KMS-11 (cell line): ENCODE measurements around the gene TCEAL7.
"Not testable (repeated sequence)": the region's sequence is repeated elsewhere in the genome, so short reads cannot be mapped to it uniquely, and the experiment has no call there.

Experiments used
- H2AFZ ChIP-seq: fragments of 200-600 bp; sonication (generic); 2 replicates; pipeline ENCODE4 v1.6.1; 2016; ENCODE audit warnings: antibody characterized with exemption, mixed run types, low read depth
- H3K27ac ChIP-seq: fragments of 200-600 bp; sonication (generic); 2 replicates; pipeline ENCODE4 v1.6.1; 2016; ENCODE audit warnings: mild to moderate bottlenecking, mixed run types
- H3K27me3 ChIP-seq: fragments of 200-600 bp; sonication (generic); 2 replicates; pipeline ENCODE4 v1.6.1; 2017; ENCODE audit warnings: mild to moderate bottlenecking, low read depth, mixed run types, moderate library complexity; ENCODE audit not compliant: insufficient read depth
- H3K36me3 ChIP-seq: fragments of 200-600 bp; sonication (generic); 2 replicates; pipeline ENCODE4 v1.6.1; 2017; ENCODE audit warnings: mild to moderate bottlenecking, mixed run types; ENCODE audit not compliant: insufficient read depth
- H3K4me1 ChIP-seq: fragments of 200-600 bp; sonication (generic); 2 replicates; pipeline ENCODE4 v1.6.1; 2016; ENCODE audit warnings: mild to moderate bottlenecking, low read depth, mixed run types; ENCODE audit not compliant: poor library complexity, severe bottlenecking
- H3K4me2 ChIP-seq: fragments of 200-600 bp; sonication (generic); 2 replicates; pipeline ENCODE4 v1.7.0; 2016; ENCODE audit warnings: mild to moderate bottlenecking, mixed run types
- H3K4me3 ChIP-seq: fragments of 200-600 bp; sonication (generic); IDR thresholded peaks from 2 replicates; pipeline ENCODE4 v1.6.1; 2017; ENCODE audit warnings: low read depth, low read length, mixed read lengths; ENCODE audit not compliant: insufficient read depth
- H3K79me2 ChIP-seq: fragments of 200-600 bp; sonication (generic); 2 replicates; pipeline ENCODE4 v1.6.1; 2016; ENCODE audit warnings: low read depth, mixed run types; ENCODE audit not compliant: insufficient read depth
- H3K9ac ChIP-seq: fragments of 200-600 bp; sonication (generic); 2 replicates; pipeline ENCODE4 v1.6.1; 2016; ENCODE audit warnings: mild to moderate bottlenecking, mixed run types
- H4K20me1 ChIP-seq: fragments of 200-600 bp; sonication (generic); 2 replicates; pipeline ENCODE4 v1.6.1; 2016; ENCODE audit warnings: mild to moderate bottlenecking, mixed run types; ENCODE audit not compliant: insufficient read depth
- CTCF ChIP-seq: fragments of 200-600 bp; sonication (generic); conservative IDR thresholded peaks from 2 replicates; pipeline ENCODE4 v1.6.1; 2017; ENCODE audit warnings: low read depth, mild to moderate bottlenecking, antibody characterized with exemption, low read length, moderate library complexity, mixed read lengths

Gene TCEAL7

GRCh38 chrX:103356858-103357257 is 26.8 kb downstream of the TCEAL7 start:
- Histone ChIP-seq H3K27me3 (no peaks in the 10 kb centered on the region), H2AFZ (no peak overlapping the region), H3K36me3 (no peaks in the 10 kb centered on the region), H3K9ac (no peak overlapping the region), H3K4me2 (no peak overlapping the region), H3K4me3 (no peak overlapping the region), H4K20me1 (no peaks in the 10 kb centered on the region), H3K27ac (no peak overlapping the region), H3K4me1 (no peaks in the 10 kb centered on the region), H3K79me2 (no peaks in the 10 kb centered on the region)
- no peak for TF ChIP-seq CTCF

- no peaks in the 10 kb centered on the region for H3K27me3 ChIP-seq
- H3K79me2 ChIP-seq = no peaks in the 10 kb centered on the region
- no peak overlapping the region for H3K9ac ChIP-seq
- H4K20me1 ChIP-seq = no peaks in the 10 kb centered on the region
- H3K4me1 ChIP-seq = no peaks in the 10 kb centered on the region
- no peak for TF ChIP-seq CTCF
- no peaks in the 10 kb centered on the region for H3K36me3 ChIP-seq
- no peak overlapping the region for H2AFZ ChIP-seq
- H3K4me2 ChIP-seq = no peak overlapping the region
- no peak overlapping the region for H3K4me3 ChIP-seq
- H3K27ac ChIP-seq = no peak overlapping the region
These were observed 27.8 kb downstream of the TCEAL7 start for GRCh38 chrX:103357871-103358270.

- H3K79me2 ChIP-seq, H3K9ac ChIP-seq, H3K27me3 ChIP-seq, H3K4me1 ChIP-seq, H3K4me3 ChIP-seq, H3K27ac ChIP-seq, H4K20me1 ChIP-seq, H3K4me2 ChIP-seq, H3K36me3 ChIP-seq, H2AFZ ChIP-seq: not testable (repeated sequence)
These were observed 29.6 kb downstream of the TCEAL7 start for GRCh38 chrX:103359605-103360004.

GRCh38 chrX:103360092-103360491 is 30.1 kb downstream of the TCEAL7 start:
- no peak for TF ChIP-seq CTCF
- H3K27ac ChIP-seq = no peak overlapping the region
- no peak overlapping the region for H3K4me3 ChIP-seq
- H3K9ac ChIP-seq = no peak overlapping the region
- H3K27me3 ChIP-seq = no peaks in the 10 kb centered on the region
- H4K20me1 ChIP-seq = no peaks in the 10 kb centered on the region
- H2AFZ ChIP-seq = no peak overlapping the region
- no peaks in the 10 kb centered on the region for H3K4me1 ChIP-seq
- H3K36me3 ChIP-seq = no peaks in the 10 kb centered on the region
- H3K79me2 ChIP-seq = no peaks in the 10 kb centered on the region
- no peak overlapping the region for H3K4me2 ChIP-seq

GRCh38 chrX:103360916-103361315 is 30.9 kb downstream of the TCEAL7 start:
- no peak overlapping the region for H3K9ac ChIP-seq
- no peak overlapping the region for H2AFZ ChIP-seq
- no peaks in the 10 kb centered on the region for H3K79me2 ChIP-seq
- H3K4me1 ChIP-seq = no peaks in the 10 kb centered on the region
- H3K27ac ChIP-seq = no peak overlapping the region
- H4K20me1 ChIP-seq = no peaks in the 10 kb centered on the region
- H3K27me3 ChIP-seq = no peaks in the 10 kb centered on the region
- H3K4me3 ChIP-seq = no peak overlapping the region
- no peak overlapping the region for H3K4me2 ChIP-seq
- H3K36me3 ChIP-seq = no peaks in the 10 kb centered on the region
- no peak for TF ChIP-seq CTCF
